OCI-LY3 (cell line): ENCODE results near the gene M6PR.
A peak's percentile ranks its signal among the peaks of the same experiment; 100 is the strongest.
"Not testable (repeated sequence)": the region's sequence is repeated elsewhere in the genome, so short reads cannot be mapped to it uniquely, and the experiment has no call there.

Source experiments
- H2AFZ ChIP-seq: fragments of 200-600, 300-600 bp; shearing (Covaris generic); 2 replicates; pipeline ENCODE4 v1.6.0; 2014; ENCODE audit warnings: antibody characterized with exemption, low read depth, low read length
- H3K27ac ChIP-seq: fragments of 200-600, 300-600 bp; sonication (generic); 2 replicates; pipeline ENCODE4 v1.5.1; 2014; ENCODE audit warnings: mild to moderate bottlenecking, low read length, moderate library complexity, mixed read lengths
- H3K27me3 ChIP-seq: fragments of 200-600, 300-600 bp; sonication (generic); 2 replicates; pipeline ENCODE4 v1.6.1; 2014; ENCODE audit warnings: low read depth, low read length, mixed read lengths
- H3K36me3 ChIP-seq: fragments of 200-600, 300-600 bp; sonication (generic); replicated peaks from 2 replicates; pipeline ENCODE3; 2014; ENCODE audit warnings: low read depth, low read length, mixed read lengths
- H3K4me1 ChIP-seq: fragments of 300-600, 200-600 bp; sonication (generic); 2 replicates; pipeline ENCODE4 v1.6.1; 2014; ENCODE audit warnings: low read length, mixed read lengths
- H3K4me2 ChIP-seq: fragments of 200-600, 300-600 bp; sonication (generic); 2 replicates; pipeline ENCODE4 v1.6.1; 2014; ENCODE audit warnings: low read length, mixed read lengths
- H3K4me3 ChIP-seq: fragments of 300-600, 200-600 bp; sonication (generic); 2 replicates; pipeline ENCODE4 v1.5.1; 2014; ENCODE audit warnings: antibody characterized with exemption, mild to moderate bottlenecking, low read length, moderate library complexity
- H3K79me2 ChIP-seq: fragments of 300-600, 200-600 bp; shearing (Covaris generic); 2 replicates; pipeline ENCODE4 v1.6.1; 2014; ENCODE audit warnings: mild to moderate bottlenecking, low read length, mixed read lengths
- H3K9ac ChIP-seq: fragments of 300-600, 200-600 bp; shearing (Covaris generic); 2 replicates; pipeline ENCODE4 v1.6.0; 2014; ENCODE audit warnings: mild to moderate bottlenecking, low read length, moderate library complexity
- H3K9me3 ChIP-seq: fragments of 200-600, 300-600 bp; shearing (Covaris generic); 2 replicates; pipeline ENCODE4 v1.6.1; 2014; ENCODE audit warnings: low read length, mixed read lengths; ENCODE audit not compliant: insufficient read depth
- H4K20me1 ChIP-seq: fragments of 200-600, 300-600 bp; sonication (generic); 2 replicates; pipeline ENCODE4 v1.6.1; 2016; ENCODE audit warnings: low read length, mixed read lengths; ENCODE audit not compliant: insufficient read depth
- CTCF ChIP-seq: fragments of 200-600, 300-600 bp; sonication (generic); IDR thresholded peaks from 2 replicates; pipeline ENCODE4 v1.5.1; 2014; ENCODE audit warnings: antibody characterized with exemption, low read length, low read depth
- EZH2phosphoT487 ChIP-seq: fragments of 200-600 bp; shearing (Covaris generic); IDR thresholded peaks from 2 replicates; pipeline ENCODE4 v1.6.1; 2018; ENCODE audit warnings: antibody characterized with exemption, mixed run types, low read depth

The M6PR gene

GRCh38 chr12:8914033-8914715 lies 35.3 kb downstream of the M6PR start, which contains the start of gene PHC1:
TSS of gene PHC1 (plus strand) at chr12:8914509. CDS start at chr12:8917678, 3,169 bp downstream.
- H4K20me1 ChIP-seq, H3K9me3 ChIP-seq, H3K79me2 ChIP-seq, H3K36me3 ChIP-seq, H3K27me3 ChIP-seq, H3K27ac ChIP-seq: not testable (repeated sequence)
- Histone ChIP-seq H3K4me3 (peak within 1 kb of the TSS; percentile 100), H3K4me2 (peak within 1 kb of the TSS; percentile 98), H2AFZ (peak within 1 kb of the TSS; percentile 100), H3K9ac (peak within 1 kb of the TSS; percentile 84), H3K4me1 (peaks cover 14% of the 10 kb centered on the region)
- peak; percentile 51 for TF ChIP-seq CTCF

- TF ChIP-seq EZH2phosphoT487 (no peak), CTCF (no peak)
- no peaks in the 10 kb centered on the region for H3K79me2 ChIP-seq
These were observed 35.8 kb downstream of the M6PR start for GRCh38 chr12:8913702-8914032.

GRCh38 chr12:8912914-8913313 lies 36.5 kb downstream of the M6PR start:
- TF ChIP-seq CTCF, result 0 out of 2 replicates have a peak, but pooled peaks have one; percentile 9
- no peak for TF ChIP-seq EZH2phosphoT487
- Histone ChIP-seq H3K27ac (no peak overlapping the region), H3K9ac (no peak overlapping the region), H3K4me3 (no peak overlapping the region), H3K79me2 (no peaks in the 10 kb centered on the region), H3K4me2 (no peak overlapping the region), H3K9me3 (no peaks in the 10 kb centered on the region), H3K4me1 (peaks cover 14% of the 10 kb centered on the region), H3K27me3 (0 out of 2 replicates have a peak, but pooled peaks cover 4% of the 10 kb centered on the region), H3K36me3 (no peaks in the 10 kb centered on the region), H2AFZ (no peak overlapping the region), H4K20me1 (no peaks in the 10 kb centered on the region)

More at GRCh38 chr12:8913702-8914032, 35.8 kb downstream of the M6PR start:
- H3K4me3 ChIP-seq, result peak overlapping the region; percentile 100
- H4K20me1 ChIP-seq, result no peaks in the 10 kb centered on the region
- H3K27me3 ChIP-seq, result 0 out of 2 replicates have a peak, but pooled peaks cover 4% of the 10 kb centered on the region
- H3K27ac ChIP-seq, result no peak overlapping the region
- peak overlapping the region; percentile 78 for H3K4me2 ChIP-seq
- peak overlapping the region; percentile 62 for H3K9ac ChIP-seq
- H2AFZ ChIP-seq, result peak overlapping the region; percentile 96
- H3K36me3 ChIP-seq, result no peaks in the 10 kb centered on the region
- H3K9me3 ChIP-seq, result no peaks in the 10 kb centered on the region
- H3K4me1 ChIP-seq, result peaks cover 14% of the 10 kb centered on the region

- no peaks in the 10 kb centered on the region for H4K20me1 ChIP-seq
- H2AFZ ChIP-seq, result no peak overlapping the region
- no peak overlapping the region for H3K4me3 ChIP-seq
- 0 out of 2 replicates have a peak, but pooled peaks cover 4% of the 10 kb centered on the region for H3K27me3 ChIP-seq
- H3K36me3 ChIP-seq, result no peaks in the 10 kb centered on the region
- no peak for TF ChIP-seq CTCF
- no peak for TF ChIP-seq EZH2phosphoT487
- H3K4me1 ChIP-seq, result peaks cover 18% of the 10 kb centered on the region
- no peaks in the 10 kb centered on the region for H3K79me2 ChIP-seq
- no peak overlapping the region for H3K27ac ChIP-seq
- H3K9me3 ChIP-seq, result no peaks in the 10 kb centered on the region
- no peak overlapping the region for H3K4me2 ChIP-seq
- no peak overlapping the region for H3K9ac ChIP-seq
These were observed 37.7 kb downstream of the M6PR start for GRCh38 chr12:8911606-8912268.
